ENCODE data around the gene RPS6KL1.

DNA sequence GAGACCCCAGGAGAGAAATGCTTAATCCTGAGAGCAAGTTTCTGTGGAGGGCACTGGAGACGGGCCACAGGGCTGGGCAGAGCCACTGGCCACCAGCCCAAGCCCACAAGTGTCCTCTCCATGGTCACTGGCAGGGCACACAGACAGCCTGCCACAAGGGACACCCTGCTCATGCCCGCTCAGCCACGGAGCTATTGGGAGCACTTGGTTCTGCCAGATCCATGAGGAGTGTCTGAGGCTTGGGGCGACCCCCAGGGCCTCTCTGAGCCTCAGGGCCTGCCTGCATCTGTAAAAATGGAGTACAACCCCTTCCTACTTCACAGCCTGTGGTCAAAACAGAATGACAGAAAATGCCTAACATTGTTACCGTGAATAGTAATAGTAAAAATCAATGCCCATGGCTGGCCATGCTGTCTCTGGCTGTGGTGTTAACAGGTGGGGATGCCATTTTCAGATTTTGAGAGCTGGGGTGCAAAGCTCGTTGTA lies 29.2 kb upstream of the RPS6KL1 start:
- TF ChIP-seq, protein P1, sequence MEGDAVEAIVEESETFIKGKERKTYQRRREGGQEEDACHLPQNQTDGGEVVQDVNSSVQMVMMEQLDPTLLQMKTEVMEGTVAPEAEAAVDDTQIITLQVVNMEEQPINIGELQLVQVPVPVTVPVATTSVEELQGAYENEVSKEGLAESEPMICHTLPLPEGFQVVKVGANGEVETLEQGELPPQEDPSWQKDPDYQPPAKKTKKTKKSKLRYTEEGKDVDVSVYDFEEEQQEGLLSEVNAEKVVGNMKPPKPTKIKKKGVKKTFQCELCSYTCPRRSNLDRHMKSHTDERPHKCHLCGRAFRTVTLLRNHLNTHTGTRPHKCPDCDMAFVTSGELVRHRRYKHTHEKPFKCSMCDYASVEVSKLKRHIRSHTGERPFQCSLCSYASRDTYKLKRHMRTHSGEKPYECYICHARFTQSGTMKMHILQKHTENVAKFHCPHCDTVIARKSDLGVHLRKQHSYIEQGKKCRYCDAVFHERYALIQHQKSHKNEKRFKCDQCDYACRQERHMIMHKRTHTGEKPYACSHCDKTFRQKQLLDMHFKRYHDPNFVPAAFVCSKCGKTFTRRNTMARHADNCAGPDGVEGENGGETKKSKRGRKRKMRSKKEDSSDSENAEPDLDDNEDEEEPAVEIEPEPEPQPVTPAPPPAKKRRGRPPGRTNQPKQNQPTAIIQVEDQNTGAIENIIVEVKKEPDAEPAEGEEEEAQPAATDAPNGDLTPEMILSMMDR (IDR thresholded peaks at IDR 0.05): no peak
- TF ChIP-seq EZH2phosphoT487 (IDR thresholded peaks at IDR 0.05): no peak

Measured in neural progenitor cell (in vitro differentiated cells).